Activated CD8-positive, alpha-beta T cell treated with anti-CD3 and anti-CD28 coated beads, Interleukin-2, amount 10 ng/mL, durations not matched to agents 7 days and 5 days (primary cell): Measurements from ENCODE around the gene TOX2. TPM values are rescaled to one million over a fixed set of nuclear protein-coding genes. Genes with fewer than 3 reads are reported as not detected.

Source experiments
- ATAC-seq: fragments of 150-1000 bp; cut with Tn5 transposase; one replicate; pipeline ENCODE4 v1.10.0; 2021; ENCODE audit warnings: moderate library complexity
- CTCF ChIA-PET: fragments of 350-600 bp; sonication (Branson Sonifier 250); formaldehyde crosslinking; loops from one replicate; lab custom pipeline; 2021; ENCODE audit warnings: antibody characterized with exemption; lab: Charles Lee
- POLR2A ChIA-PET: fragments of 350-600 bp; sonication (Branson Sonifier 250); formaldehyde crosslinking; loops from one replicate; lab custom pipeline; 2021; ENCODE audit warnings: antibody characterized with exemption; lab: Charles Lee
- DNase-seq: peaks from one replicate; pipeline ENCODE4 v3.0.0-alpha.2; 2020
- H3K27ac Mint-ChIP-seq: one replicate; pipeline ENCODE4 v1.8.0; 2021; ENCODE audit warnings: mild to moderate bottlenecking, mixed read lengths
- H3K27me3 Mint-ChIP-seq: one replicate; pipeline ENCODE4 v1.8.0; 2021; ENCODE audit warnings: low read depth, mixed read lengths
- H3K36me3 Mint-ChIP-seq: one replicate; pipeline ENCODE4 v1.8.0; 2021; ENCODE audit warnings: low read depth, mixed read lengths
- H3K4me1 Mint-ChIP-seq: one replicate; pipeline ENCODE4 v1.8.0; 2021; ENCODE audit warnings: low read depth, mixed read lengths
- H3K4me3 Mint-ChIP-seq: one replicate; pipeline ENCODE4 v1.8.0; 2021; ENCODE audit warnings: mild to moderate bottlenecking, mixed read lengths
- H3K9me3 Mint-ChIP-seq: one replicate; pipeline ENCODE4 v1.8.0; 2022; ENCODE audit warnings: mixed read lengths; ENCODE audit not compliant: insufficient read depth
- total RNA-seq, 2 experiments: library from RNA; stranded (reverse); gene quantifications; one replicate each; pipeline ENCODE4 v1.2.3, GENCODE V29; 2021

The TOX2 gene
- total RNA-seq, 2 experiments from 2014 or later: 0.31 to 0.61 TPM

- Mint-ChIP-seq H3K9me3 (no peaks in the 10 kb centered on the region), H3K4me1 (peaks cover 2% of the 10 kb centered on the region), H3K4me3 (no peak overlapping the region), H3K27me3 (peaks cover 27% of the 10 kb centered on the region), H3K27ac (no peak overlapping the region), H3K36me3 (peaks cover 5% of the 10 kb centered on the region)
- POLR2A ChIA-PET: interaction anchor here (0.6 to 0.8 kb wide), 2 partner anchors 54 to 221 kb away, joined by 3 read pairs; no protein-coding TSS in a partner anchor
- DNase-seq (no peak), ATAC-seq (no peak)
- CTCF ChIA-PET: interaction anchor here (2.0 kb wide), 1 partner anchor 11 kb away, joined by 11 read pairs; no protein-coding TSS in a partner anchor
Measured at GRCh38 chr20:43972692-43973091, 58.0 kb downstream of the TOX2 start.

- DNase-seq: no peak
- no peak overlapping the region for H3K27ac Mint-ChIP-seq
- H3K27me3 Mint-ChIP-seq: peaks cover 32% of the 10 kb centered on the region
- ChIA-PET CTCF (interaction anchor here (2.0 kb wide), 1 partner anchor 10 kb away, joined by 11 read pairs; no protein-coding TSS in a partner anchor), POLR2A (interaction anchor here (0.8 kb wide), 1 partner anchor 222 kb away, joined by 3 read pairs; no protein-coding TSS in a partner anchor)
- H3K9me3 Mint-ChIP-seq: no peaks in the 10 kb centered on the region
- no peak overlapping the region for H3K4me3 Mint-ChIP-seq
- H3K4me1 Mint-ChIP-seq: peaks cover 2% of the 10 kb centered on the region
- H3K36me3 Mint-ChIP-seq: peaks cover 5% of the 10 kb centered on the region
- ATAC-seq: no peak
Measured at GRCh38 chr20:43973231-43973630, 58.6 kb downstream of the TOX2 start.

- peaks cover 2% of the 10 kb centered on the region for H3K4me1 Mint-ChIP-seq
- ATAC-seq (no peak), DNase-seq (no peak)
- POLR2A ChIA-PET: no interaction called here
- peaks cover 33% of the 10 kb centered on the region for H3K27me3 Mint-ChIP-seq
- peaks cover 5% of the 10 kb centered on the region for H3K36me3 Mint-ChIP-seq
- H3K4me3 Mint-ChIP-seq: no peak overlapping the region
- CTCF ChIA-PET: interaction anchor here (2.0 kb wide), 1 partner anchor 10 kb away, joined by 11 read pairs; no protein-coding TSS in a partner anchor
- H3K27ac Mint-ChIP-seq: no peak overlapping the region
- H3K9me3 Mint-ChIP-seq: no peaks in the 10 kb centered on the region
Measured at GRCh38 chr20:43973671-43974450, 59.2 kb downstream of the TOX2 start.

- POLR2A ChIA-PET: no interaction called here
- Mint-ChIP-seq H3K9me3 (no peaks in the 10 kb centered on the region), H3K36me3 (peaks cover 5% of the 10 kb centered on the region), H3K27me3 (peaks cover 37% of the 10 kb centered on the region), H3K4me3 (no peak overlapping the region), H3K4me1 (no peaks in the 10 kb centered on the region), H3K27ac (no peak overlapping the region)
- DNase-seq (no peak), ATAC-seq (no peak)
- CTCF ChIA-PET: no interaction called here
Measured at GRCh38 chr20:43974695-43975094, 60.0 kb downstream of the TOX2 start.

GRCh38 chr20:43975096-43975768, 60.6 kb downstream of the TOX2 start:
- DNase-seq: no peak
- Mint-ChIP-seq H3K4me3 (no peak overlapping the region), H3K36me3 (peaks cover 5% of the 10 kb centered on the region), H3K27ac (no peak overlapping the region), H3K27me3 (peaks cover 42% of the 10 kb centered on the region), H3K9me3 (no peaks in the 10 kb centered on the region), H3K4me1 (no peaks in the 10 kb centered on the region)
- ChIA-PET POLR2A (no interaction called here), CTCF (interaction anchor here (0.9 kb wide), 1 partner anchor 34 kb away, joined by 4 read pairs; no protein-coding TSS in a partner anchor)
- no peak for ATAC-seq

GRCh38 chr20:43976547-43976946, 61.9 kb downstream of the TOX2 start:
- DNase-seq (no peak), ATAC-seq (no peak)
- Mint-ChIP-seq H3K36me3 (peaks cover 5% of the 10 kb centered on the region), H3K27me3 (peaks cover 43% of the 10 kb centered on the region), H3K9me3 (no peaks in the 10 kb centered on the region), H3K27ac (no peak overlapping the region), H3K4me1 (no peaks in the 10 kb centered on the region), H3K4me3 (no peak overlapping the region)
- CTCF ChIA-PET: no interaction called here
- POLR2A ChIA-PET: no interaction called here

- ChIA-PET CTCF (interaction anchor here (1.6 kb wide), 1 partner anchor 227 kb away, joined by 4 read pairs; no protein-coding TSS in a partner anchor), POLR2A (no interaction called here)
- H3K27me3 Mint-ChIP-seq: peaks cover 45% of the 10 kb centered on the region
- no peaks in the 10 kb centered on the region for H3K9me3 Mint-ChIP-seq
- peaks cover 5% of the 10 kb centered on the region for H3K36me3 Mint-ChIP-seq
- no peak overlapping the region for H3K4me3 Mint-ChIP-seq
- DNase-seq (no peak), ATAC-seq (no peak)
- no peak overlapping the region for H3K27ac Mint-ChIP-seq
- H3K4me1 Mint-ChIP-seq: no peaks in the 10 kb centered on the region
Measured at GRCh38 chr20:43977252-43977651, 62.6 kb downstream of the TOX2 start.

- no peak for ATAC-seq
- POLR2A ChIA-PET: interaction anchor here (0.7 to 1.2 kb wide), 2 partner anchors 19 to 227 kb away, joined by 3 read pairs; no protein-coding TSS in a partner anchor
- Mint-ChIP-seq H3K4me3 (no peak overlapping the region), H3K36me3 (peaks cover 5% of the 10 kb centered on the region), H3K27ac (no peak overlapping the region), H3K9me3 (no peaks in the 10 kb centered on the region), H3K27me3 (peaks cover 51% of the 10 kb centered on the region), H3K4me1 (no peaks in the 10 kb centered on the region)
- CTCF ChIA-PET: interaction anchor here (0.7 to 2.0 kb wide), 4 partner anchors 14 to 769 kb away, joined by 3 to 6 read pairs (median 5); no protein-coding TSS in a partner anchor
- DNase-seq: no peak
Measured at GRCh38 chr20:43977962-43978361, 63.3 kb downstream of the TOX2 start.

GRCh38 chr20:43979576-43980105, 65.0 kb downstream of the TOX2 start:
- DNase-seq: no peak
- H3K4me3 Mint-ChIP-seq: no peak overlapping the region
- H3K27ac Mint-ChIP-seq: no peak overlapping the region
- H3K4me1 Mint-ChIP-seq: peaks cover 3% of the 10 kb centered on the region
- POLR2A ChIA-PET: interaction anchor here (1.1 kb wide), 1 partner anchor 10 kb away, joined by 3 read pairs; no protein-coding TSS in a partner anchor
- peaks cover 46% of the 10 kb centered on the region for H3K27me3 Mint-ChIP-seq
- CTCF ChIA-PET: interaction anchor here (0.6 to 2.0 kb wide), 3 partner anchors 14 to 442 kb away, joined by 3 to 6 read pairs (median 3); no protein-coding TSS in a partner anchor
- no peaks in the 10 kb centered on the region for H3K9me3 Mint-ChIP-seq
- no peak for ATAC-seq
- peaks cover 5% of the 10 kb centered on the region for H3K36me3 Mint-ChIP-seq

GRCh38 chr20:43981540-43981939, 66.9 kb downstream of the TOX2 start:
- ATAC-seq (no peak), DNase-seq (no peak)
- Mint-ChIP-seq H3K9me3 (no peaks in the 10 kb centered on the region), H3K27me3 (peaks cover 42% of the 10 kb centered on the region), H3K27ac (no peak overlapping the region), H3K4me1 (peaks cover 9% of the 10 kb centered on the region), H3K4me3 (no peak overlapping the region), H3K36me3 (no peaks in the 10 kb centered on the region)
- CTCF ChIA-PET: interaction anchor here (1.3 to 2.1 kb wide), 2 partner anchors 98 to 232 kb away, joined by 6 to 8 read pairs; no protein-coding TSS in a partner anchor
- POLR2A ChIA-PET: interaction anchor here (1.1 kb wide), 1 partner anchor 12 kb away, joined by 3 read pairs; no protein-coding TSS in a partner anchor

- Mint-ChIP-seq H3K4me1 (peaks cover 9% of the 10 kb centered on the region), H3K27ac (no peak overlapping the region)
- POLR2A ChIA-PET: interaction anchor here (1.1 kb wide), 2 partner anchors 13 to 14 kb away, joined by 3 read pairs; no protein-coding TSS in a partner anchor
Measured at GRCh38 chr20:43982016-43982415, 67.4 kb downstream of the TOX2 start.

More at GRCh38 chr20:43982016-43982415, 67.4 kb downstream of the TOX2 start:
- no peaks in the 10 kb centered on the region for H3K9me3 Mint-ChIP-seq
- DNase-seq (no peak), ATAC-seq (no peak)
- H3K36me3 Mint-ChIP-seq: no peaks in the 10 kb centered on the region
- H3K4me3 Mint-ChIP-seq: no peak overlapping the region
- H3K27me3 Mint-ChIP-seq: peaks cover 42% of the 10 kb centered on the region
- CTCF ChIA-PET: interaction anchor here (1.3 to 2.7 kb wide), 3 partner anchors 40 to 232 kb away, joined by 6 to 10 read pairs (median 8); no protein-coding TSS in a partner anchor
